HUES6 (cell line): ENCODE data around the gene NUP214.
"Not testable (repeated sequence)": the region's sequence is repeated elsewhere in the genome, so short reads cannot be mapped to it uniquely, and the experiment has no call there.

Experiments
- H3K27ac ChIP-seq: 2 replicates; pipeline ENCODE4 v1.7.0; 2013; ENCODE audit warnings: low read depth, mild to moderate bottlenecking, low read length, inconsistent platforms
- H3K27me3 ChIP-seq: 2 replicates; pipeline ENCODE4 v1.6.1; 2013; ENCODE audit warnings: low read length; ENCODE audit not compliant: control insufficient read depth, insufficient read depth
- H3K36me3 ChIP-seq: 2 replicates; pipeline ENCODE4 v1.6.1; 2013; ENCODE audit warnings: low read length; ENCODE audit not compliant: control insufficient read depth, insufficient read depth
- H3K4me1 ChIP-seq: 2 replicates; pipeline ENCODE4 v1.6.1; 2013; ENCODE audit warnings: low read length; ENCODE audit not compliant: control insufficient read depth, insufficient read depth
- H3K4me3 ChIP-seq: 2 replicates; pipeline ENCODE4 v1.5.1; 2013; ENCODE audit warnings: low read depth, low read length
- H3K9ac ChIP-seq: one replicate; pipeline ENCODE4 v1.6.1; 2013; ENCODE audit warnings: mild to moderate bottlenecking, low read length
- H3K9me3 ChIP-seq: 2 replicates; pipeline ENCODE4 v1.6.1; 2013; ENCODE audit warnings: low read depth, low read length; ENCODE audit not compliant: control insufficient read depth, insufficient read depth

Gene NUP214

DNA sequence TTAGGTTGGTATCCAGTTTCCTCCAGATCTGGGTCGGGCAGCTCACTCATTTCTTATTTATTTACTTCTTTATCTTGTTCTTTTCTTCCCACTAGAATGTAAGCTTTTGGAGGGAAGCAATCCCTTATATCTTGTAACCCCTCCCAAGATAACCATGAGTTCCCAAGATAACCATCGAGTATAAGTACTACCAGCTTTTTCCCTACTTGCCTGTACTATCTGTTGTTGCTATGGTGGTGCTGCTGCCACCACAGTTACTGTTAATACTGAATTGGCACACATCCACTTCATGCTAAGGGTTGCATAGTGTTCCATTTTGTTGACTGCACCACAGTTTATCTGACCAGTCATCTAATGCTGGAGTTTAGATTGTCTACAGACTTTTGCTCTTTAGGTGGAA is 19.9 kb downstream of the NUP214 start:
- peaks cover 95% of the 10 kb centered on the region for H3K36me3 ChIP-seq
- H3K27me3 ChIP-seq, result no peaks in the 10 kb centered on the region
- H3K9me3 ChIP-seq, result no peaks in the 10 kb centered on the region
- H3K9ac ChIP-seq, result no peak overlapping the region
- no peaks in the 10 kb centered on the region for H3K4me1 ChIP-seq
- H3K4me3 ChIP-seq, result no peak overlapping the region
- H3K27ac ChIP-seq, result no peak overlapping the region

GRCh38 chr9:131146186-131146585 is 20.8 kb downstream of the NUP214 start:
- Histone ChIP-seq H3K9ac (no peak overlapping the region), H3K4me3 (no peak overlapping the region), H3K4me1 (no peaks in the 10 kb centered on the region), H3K27ac (no peak overlapping the region), H3K27me3 (no peaks in the 10 kb centered on the region), H3K9me3 (no peaks in the 10 kb centered on the region), H3K36me3 (peaks cover 95% of the 10 kb centered on the region)

- H3K36me3 ChIP-seq, result peaks cover 96% of the 10 kb centered on the region
Observed at GRCh38 chr9:131148276-131148675, 22.9 kb downstream of the NUP214 start.

GRCh38 chr9:131148966-131149687 is 23.7 kb downstream of the NUP214 start:
- Histone ChIP-seq H3K4me1 (no peaks in the 10 kb centered on the region), H3K36me3 (peaks cover 96% of the 10 kb centered on the region), H3K9me3 (no peaks in the 10 kb centered on the region), H3K4me3 (no peak overlapping the region), H3K9ac (no peak overlapping the region), H3K27me3 (no peaks in the 10 kb centered on the region), H3K27ac (no peak overlapping the region)

More at GRCh38 chr9:131148276-131148675, 22.9 kb downstream of the NUP214 start:
- H3K4me3 ChIP-seq, result no peak overlapping the region
- H3K4me1 ChIP-seq, result no peaks in the 10 kb centered on the region
- no peaks in the 10 kb centered on the region for H3K9me3 ChIP-seq
- H3K27me3 ChIP-seq, result no peaks in the 10 kb centered on the region
- H3K9ac ChIP-seq, result no peak overlapping the region
- no peak overlapping the region for H3K27ac ChIP-seq

DNA sequence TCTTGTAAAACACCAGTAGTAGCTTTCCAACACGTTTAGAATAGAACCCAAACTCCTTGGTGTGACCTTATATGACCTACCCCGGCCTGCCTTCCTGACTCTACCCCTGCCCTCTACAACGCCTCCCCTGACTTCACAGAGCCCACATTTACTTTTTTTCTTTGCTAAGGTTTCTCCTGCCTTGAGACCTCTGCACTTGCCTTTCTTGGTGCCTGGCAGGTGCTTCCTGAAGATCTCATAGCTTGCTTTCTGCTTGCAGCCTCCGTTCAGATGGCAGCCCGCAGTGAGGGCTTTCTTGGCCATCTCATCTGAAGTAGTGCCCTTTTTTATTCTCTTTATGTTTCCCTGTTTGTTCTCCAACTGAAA is 24.3 kb downstream of the NUP214 start:
- Histone ChIP-seq H3K27ac (no peak overlapping the region), H3K4me1 (no peaks in the 10 kb centered on the region), H3K9ac (no peak overlapping the region), H3K9me3 (no peaks in the 10 kb centered on the region), H3K36me3 (peaks cover 96% of the 10 kb centered on the region), H3K27me3 (no peaks in the 10 kb centered on the region), H3K4me3 (no peak overlapping the region)

- Histone ChIP-seq H3K4me1 (no peaks in the 10 kb centered on the region), H3K27ac (no peak overlapping the region), H3K27me3 (no peaks in the 10 kb centered on the region)
Observed at GRCh38 chr9:131153595-131153994, 28.2 kb downstream of the NUP214 start.

DNA sequence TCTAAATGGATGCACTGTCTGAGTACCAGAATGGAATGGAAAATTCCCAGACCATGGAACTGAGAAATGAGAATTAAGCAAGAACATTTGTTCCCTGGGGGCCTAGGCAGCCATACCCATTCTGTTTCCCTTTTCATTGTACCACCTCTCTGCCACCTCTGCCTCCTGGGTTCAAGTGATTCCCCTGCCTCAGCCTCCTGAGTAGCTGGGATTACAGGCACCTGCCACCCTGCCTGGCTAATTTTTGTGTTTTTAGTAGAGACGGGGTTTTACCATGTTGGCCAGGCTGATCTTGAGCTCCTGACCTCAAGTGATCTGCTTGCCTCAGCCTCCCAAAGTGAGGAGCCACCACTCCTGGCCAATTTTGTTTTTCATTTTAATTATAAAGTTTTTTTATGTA is 33.3 kb downstream of the NUP214 start:
- not testable (repeated sequence) for H3K27ac ChIP-seq, H3K9me3 ChIP-seq, H3K27me3 ChIP-seq, H3K4me1 ChIP-seq, H3K4me3 ChIP-seq, H3K9ac ChIP-seq
- H3K36me3 ChIP-seq, result peaks cover 66% of the 10 kb centered on the region

More at GRCh38 chr9:131153595-131153994, 28.2 kb downstream of the NUP214 start:
- H3K9ac ChIP-seq, result no peak overlapping the region
- peaks cover 72% of the 10 kb centered on the region for H3K36me3 ChIP-seq
- H3K4me3 ChIP-seq, result no peak overlapping the region
- H3K9me3 ChIP-seq, result no peaks in the 10 kb centered on the region

GRCh38 chr9:131160416-131161112 is 35.2 kb downstream of the NUP214 start:
- no peaks in the 10 kb centered on the region for H3K9me3 ChIP-seq
- H3K27me3 ChIP-seq, result no peaks in the 10 kb centered on the region
- no peak overlapping the region for H3K27ac ChIP-seq
- H3K36me3 ChIP-seq, result peaks cover 69% of the 10 kb centered on the region
- no peak overlapping the region for H3K4me3 ChIP-seq
- H3K9ac ChIP-seq, result no peak overlapping the region
- H3K4me1 ChIP-seq, result no peaks in the 10 kb centered on the region

DNA sequence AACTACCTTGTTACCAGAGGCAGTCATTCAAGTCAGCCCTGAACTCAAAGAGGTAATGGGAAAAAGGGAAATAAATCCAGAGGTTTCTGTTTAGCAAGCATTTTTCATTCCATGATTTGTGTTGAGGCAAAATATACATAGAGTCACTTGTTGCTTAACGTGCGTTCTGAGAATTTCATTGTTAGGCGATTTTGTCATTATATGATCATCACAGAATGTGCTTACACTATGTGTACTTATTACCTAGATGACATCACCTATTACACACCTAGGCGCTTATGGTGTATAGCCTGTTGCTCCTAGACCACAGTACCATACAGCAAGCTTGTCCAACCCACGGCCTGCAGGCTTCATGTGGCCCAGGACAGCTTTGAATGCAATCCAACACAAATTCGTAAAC is 36.2 kb downstream of the NUP214 start:
- H3K9me3 ChIP-seq, result no peaks in the 10 kb centered on the region
- H3K36me3 ChIP-seq, result peaks cover 73% of the 10 kb centered on the region

DNA sequence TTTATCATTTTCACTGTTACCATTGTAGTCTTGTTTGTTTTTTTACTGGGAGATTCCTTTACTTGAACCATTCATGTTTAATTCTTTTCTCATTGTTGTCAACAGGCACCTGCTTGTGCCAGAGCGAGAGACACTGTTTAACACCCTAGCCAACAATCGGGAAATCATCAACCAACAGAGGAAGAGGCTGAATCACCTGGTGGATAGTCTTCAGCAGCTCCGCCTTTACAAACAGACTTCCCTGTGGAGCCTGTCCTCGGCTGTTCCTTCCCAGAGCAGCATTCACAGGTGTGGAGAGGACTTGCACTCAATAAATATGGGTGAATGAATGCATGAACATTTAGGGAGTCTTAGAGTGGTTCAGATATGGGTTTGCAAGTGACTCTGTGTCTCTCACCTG is 37.5 kb downstream of the NUP214 start:
- no peaks in the 10 kb centered on the region for H3K4me1 ChIP-seq
- no peak overlapping the region for H3K9ac ChIP-seq
- H3K4me3 ChIP-seq, result no peak overlapping the region
- H3K27me3 ChIP-seq, result no peaks in the 10 kb centered on the region
- H3K27ac ChIP-seq, result no peak overlapping the region
- peaks cover 75% of the 10 kb centered on the region for H3K36me3 ChIP-seq
- H3K9me3 ChIP-seq, result no peaks in the 10 kb centered on the region

More for the DNA sequence above, 36.2 kb downstream of the NUP214 start:
- no peaks in the 10 kb centered on the region for H3K27me3 ChIP-seq
- H3K4me3 ChIP-seq, result no peak overlapping the region
- H3K27ac ChIP-seq, result no peak overlapping the region
- H3K9ac ChIP-seq, result no peak overlapping the region
- no peaks in the 10 kb centered on the region for H3K4me1 ChIP-seq

GRCh38 chr9:131165523-131165922 is 40.1 kb downstream of the NUP214 start:
- no peak overlapping the region for H3K4me3 ChIP-seq
- no peaks in the 10 kb centered on the region for H3K9me3 ChIP-seq
- no peak overlapping the region for H3K9ac ChIP-seq
- H3K36me3 ChIP-seq, result peaks cover 60% of the 10 kb centered on the region
- H3K27me3 ChIP-seq, result no peaks in the 10 kb centered on the region
- H3K4me1 ChIP-seq, result no peaks in the 10 kb centered on the region
- no peak overlapping the region for H3K27ac ChIP-seq
